GM12865 (cell line): ENCODE measurements around the gene FALEC.

Experiments
- DNase-seq: peaks from one replicate; pipeline ENCODE4 v3.0.0; 2010; ENCODE audit warnings: low read depth
- H3K4me3 ChIP-seq: 2 replicates; pipeline ENCODE4 v1.5.1; 2011; ENCODE audit warnings: mild to moderate bottlenecking, low read depth, low read length, control low read depth
- TF ChIP-seq, protein P1 (sequence below): IDR thresholded peaks from 2 replicates; pipeline ENCODE4 v1.5.1; 2011; ENCODE audit warnings: low read length, control low read depth, low read depth, inconsistent platforms; ENCODE audit not compliant: insufficient read depth; ENCODE audit errors: missing control alignments

FALEC gene

GRCh38 chr1:150575518-150576366 is 60.2 kb downstream of the FALEC start:
- DNase-seq = peak; percentile 5
- TF ChIP-seq, protein P1, sequence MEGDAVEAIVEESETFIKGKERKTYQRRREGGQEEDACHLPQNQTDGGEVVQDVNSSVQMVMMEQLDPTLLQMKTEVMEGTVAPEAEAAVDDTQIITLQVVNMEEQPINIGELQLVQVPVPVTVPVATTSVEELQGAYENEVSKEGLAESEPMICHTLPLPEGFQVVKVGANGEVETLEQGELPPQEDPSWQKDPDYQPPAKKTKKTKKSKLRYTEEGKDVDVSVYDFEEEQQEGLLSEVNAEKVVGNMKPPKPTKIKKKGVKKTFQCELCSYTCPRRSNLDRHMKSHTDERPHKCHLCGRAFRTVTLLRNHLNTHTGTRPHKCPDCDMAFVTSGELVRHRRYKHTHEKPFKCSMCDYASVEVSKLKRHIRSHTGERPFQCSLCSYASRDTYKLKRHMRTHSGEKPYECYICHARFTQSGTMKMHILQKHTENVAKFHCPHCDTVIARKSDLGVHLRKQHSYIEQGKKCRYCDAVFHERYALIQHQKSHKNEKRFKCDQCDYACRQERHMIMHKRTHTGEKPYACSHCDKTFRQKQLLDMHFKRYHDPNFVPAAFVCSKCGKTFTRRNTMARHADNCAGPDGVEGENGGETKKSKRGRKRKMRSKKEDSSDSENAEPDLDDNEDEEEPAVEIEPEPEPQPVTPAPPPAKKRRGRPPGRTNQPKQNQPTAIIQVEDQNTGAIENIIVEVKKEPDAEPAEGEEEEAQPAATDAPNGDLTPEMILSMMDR = no peak
- peak overlapping the region; percentile 95 for H3K4me3 ChIP-seq

DNA sequence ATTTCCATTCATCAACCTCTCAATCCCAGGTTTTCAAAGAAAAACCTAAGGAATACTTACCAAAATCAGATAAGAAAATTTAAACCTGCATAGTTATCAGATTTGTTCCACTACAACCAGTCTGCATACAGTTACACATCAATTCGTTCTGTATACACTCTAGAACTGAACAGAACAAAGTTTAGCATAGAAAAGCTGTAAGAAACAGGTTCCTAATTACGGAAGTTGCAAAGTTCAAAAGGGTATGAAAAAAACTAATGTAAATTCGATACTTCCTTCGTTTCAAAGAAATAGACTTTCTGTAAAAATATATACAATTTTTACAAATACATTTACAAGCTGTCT is 60.8 kb downstream of the FALEC start:
- H3K4me3 ChIP-seq = peak overlapping the region; percentile 95
- TF ChIP-seq, protein P1 = no peak
- DNase-seq = no peak

GRCh38 chr1:150576794-150577556 is 61.4 kb downstream of the FALEC start:
- TF ChIP-seq, protein P1 = no peak
- peak; percentile 23 for DNase-seq
- peak overlapping the region; percentile 95 for H3K4me3 ChIP-seq

GRCh38 chr1:150577557-150578271 is 62.2 kb downstream of the FALEC start:
- TF ChIP-seq, protein P1 = no peak
- H3K4me3 ChIP-seq = peak overlapping the region; percentile 95
- DNase-seq = peak; percentile 44

DNA sequence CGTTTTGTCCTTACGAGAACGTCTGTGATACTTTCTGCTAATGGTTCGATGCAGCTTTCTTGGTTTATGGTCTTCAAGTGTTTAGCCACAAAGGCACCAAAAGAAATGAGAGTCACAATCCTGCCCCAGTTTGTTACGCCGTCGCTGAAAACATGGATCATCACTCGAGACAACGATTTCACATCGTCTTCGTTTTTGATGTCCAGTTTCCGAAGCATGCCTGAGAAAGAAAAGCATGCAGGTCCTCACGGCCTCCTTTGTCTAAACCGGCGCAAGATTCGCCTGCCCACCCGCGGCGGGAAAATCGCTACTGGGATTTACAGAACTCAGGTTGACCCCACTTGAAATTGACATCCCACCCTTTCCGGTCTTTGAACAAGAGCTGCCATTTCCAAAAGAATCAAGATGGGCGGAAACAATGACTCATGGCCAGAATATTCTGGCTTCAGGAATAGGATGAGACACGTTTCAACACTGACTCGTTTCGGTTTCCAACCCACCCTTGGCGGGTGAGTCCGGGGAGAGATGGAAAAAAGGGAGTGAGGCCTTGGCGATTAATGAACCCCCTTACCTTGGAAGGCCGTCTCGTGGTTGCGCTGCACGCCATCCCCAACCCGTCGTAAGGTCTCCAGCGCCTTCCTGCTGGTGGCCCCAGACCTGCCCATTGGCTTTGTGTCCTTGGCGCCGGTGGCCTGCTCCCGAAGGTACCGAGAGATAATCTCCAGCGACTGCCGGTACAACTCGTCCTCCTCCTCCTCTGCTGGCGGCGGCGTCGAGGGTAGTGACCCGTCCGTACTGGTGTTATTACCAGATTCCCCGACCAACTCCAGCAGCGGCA is 62.9 kb downstream of the FALEC start:
- TF ChIP-seq, protein P1 = no peak
- peak; percentile 61 for DNase-seq
- peak overlapping the region; percentile 95 for H3K4me3 ChIP-seq
